Measurements from ENCODE around the gene PCDHA12. TPM values are rescaled to one million over a fixed set of nuclear protein-coding genes. Genes with fewer than 3 reads are reported as not detected.

PCDHA12 gene
- total and polyA plus RNA-seq, 9 of the 15 experiments (the other 6 are each of a cell fraction or from before 2014, with no cell fraction given), result not detected

GRCh38 chr5:140883373-140883772 is 8.3 kb downstream of the PCDHA12 start (continued):
- no peak for TF ChIP-seq SUPT5H (IDR thresholded peaks at IDR 0.05)
- no peak for TF ChIP-seq JUNB (CRISPR knock-in tag; conservative IDR thresholded peaks at IDR 0.05)
- no peak for TF ChIP-seq ETS2 (tag; IDR thresholded peaks at IDR 0.05; ENCODE audit: borderline replicate concordance, poor library complexity, severe bottlenecking)
- TF ChIP-seq ZNF197 (CRISPR knock-in tag; IDR thresholded peaks at IDR 0.05; ENCODE audit: low read depth), result no peak
- TF ChIP-seq TAF1 (IDR thresholded peaks at IDR 0.05; ENCODE audit: control insufficient read depth, extremely low read depth, insufficient read depth, low read length, severe bottlenecking), result no peak
- TF ChIP-seq SNRNP70 (optimal IDR thresholded peaks at IDR 0.05; ENCODE audit: low read depth, low read length), result no peak
- TF ChIP-seq ZNF740 (CRISPR knock-in tag; IDR thresholded peaks at IDR 0.05), result no peak
- no peak for TF ChIP-seq ZNF740 (tag; IDR thresholded peaks at IDR 0.05)

GRCh38 chr5:140883927-140884697 is 9.0 kb downstream of the PCDHA12 start:
- TF ChIP-seq ZBTB1 (CRISPR knock-in tag; IDR thresholded peaks at IDR 0.05; ENCODE audit: borderline replicate concordance, low read depth) (no peak), ZNF764 (CRISPR knock-in tag; IDR thresholded peaks at IDR 0.05; ENCODE audit: low read depth) (no peak), TFAM (CRISPR knock-in tag; conservative IDR thresholded peaks at IDR 0.05) (no peak)
- Histone ChIP-seq H2AFZ (ENCODE audit: low read depth, low read length) (no peak overlapping the region), H3K9me1 (ENCODE audit: control insufficient read depth, insufficient read depth, low read length) (no peaks in the 10 kb centered on the region), H3K9me3 (replicated peaks; ENCODE audit: control insufficient read depth, insufficient read depth, low read depth, low read length) (0 out of 2 replicates have a peak, but pooled peaks cover 2% of the 10 kb centered on the region), H3K9ac (ENCODE audit: insufficient read depth in 1 of 2, low read depth in 2 of 2, low read length in 2 of 2) (no peak overlapping the region), H4K20me1 (replicated peaks; ENCODE audit: control insufficient read depth, insufficient read depth, low read length) (no peaks in the 10 kb centered on the region), H3K27ac (ENCODE audit: extremely low read depth, low read depth, low read length) (no peak overlapping the region), H3K4me2 (ENCODE audit: insufficient read depth, low read length) (no peak overlapping the region), H3K36me3 (ENCODE audit: control insufficient read depth, insufficient read depth, low read length) (no peaks in the 10 kb centered on the region), H3K4me1 (replicated peaks in 1 of 2; ENCODE audit: control insufficient read depth in 2 of 2, insufficient read depth in 2 of 2, low read length in 2 of 2) (no peaks in the 10 kb centered on the region; a peak in 1 of 5 replicates), H3K4me3 (no peak overlapping the region), H3K27me3 (ENCODE audit: control insufficient read depth in 2 of 2, insufficient read depth in 2 of 2, low read length in 2 of 2) (no peaks in the 10 kb centered on the region), H3K79me2 (ENCODE audit: control insufficient read depth, insufficient read depth, low read length) (no peaks in the 10 kb centered on the region)
- DNase-seq (ENCODE audit: extremely low read depth in 1 of 4, low spot score in 3 of 4), result no peak
- FAIRE-seq, result no peak
- in situ Hi-C loops (cut with MboI), result no loop called here
- no TSS peak for BruUV-seq (replicated peaks)
- ChIA-PET CTCF (ENCODE audit: low intra/inter-chr PET ratio) (no interaction called here), POLR2A (no interaction called here)
- intact Hi-C loops (cut with micrococcal nuclease), result no loop called here
- 27% methylated on average over 66 of the region's 79 CpGs for WGBS (ENCODE audit: insufficient coverage, low coverage, missing lambda C conversion rate)
- ATAC-seq, result no peak
